Measurements from ENCODE around the gene ROR2.
"Not testable (repeated sequence)": the region's sequence is repeated elsewhere in the genome, so short reads cannot be mapped to it uniquely, and the experiment has no call there.

The ROR2 gene

DNA sequence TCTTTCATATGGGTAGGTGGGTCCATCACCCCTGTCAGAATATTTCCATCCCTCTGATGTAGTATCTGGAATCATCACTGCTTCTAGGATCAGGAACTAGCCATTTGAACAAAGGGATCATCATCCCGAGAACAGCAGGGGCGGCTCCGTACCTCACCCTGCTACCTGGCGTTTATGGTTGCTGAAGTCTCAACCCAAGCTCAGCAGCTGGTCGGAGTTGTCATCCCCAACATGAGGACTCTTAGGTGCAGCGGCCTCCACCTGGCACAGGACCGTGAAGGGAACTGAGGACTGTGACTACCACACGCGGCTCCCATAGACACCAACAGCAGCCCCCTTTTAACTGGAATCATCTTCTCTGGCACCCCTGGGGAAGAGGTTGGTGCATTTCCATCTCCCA lies 35.1 kb downstream of the ROR2 start:
- H3K4me3 ChIP-seq (ENCODE audit: low read depth, low read length) = no peak overlapping the region
- TF ChIP-seq CTCF (IDR thresholded peaks at IDR 0.05; ENCODE audit: insufficient read depth, low read length, missing control alignments) = no peak
- no peak for DNase-seq (ENCODE audit: low read depth, low spot score)
- POLR2A ChIA-PET = no interaction called here
- CTCF ChIA-PET = interaction anchor here (0.9 kb wide), 1 partner anchor 36 kb away, joined by 3 read pairs; no protein-coding TSS in a partner anchor

GRCh38 chr9:91914404-91914803 lies 35.6 kb downstream of the ROR2 start:
- no peak for TF ChIP-seq CTCF (IDR thresholded peaks at IDR 0.05; ENCODE audit: insufficient read depth, low read length, missing control alignments)
- CTCF ChIA-PET = no interaction called here
- no peak for DNase-seq (ENCODE audit: low read depth, low spot score)
- H3K4me3 ChIP-seq (ENCODE audit: low read depth, low read length) = no peak overlapping the region
- POLR2A ChIA-PET = no interaction called here

DNA sequence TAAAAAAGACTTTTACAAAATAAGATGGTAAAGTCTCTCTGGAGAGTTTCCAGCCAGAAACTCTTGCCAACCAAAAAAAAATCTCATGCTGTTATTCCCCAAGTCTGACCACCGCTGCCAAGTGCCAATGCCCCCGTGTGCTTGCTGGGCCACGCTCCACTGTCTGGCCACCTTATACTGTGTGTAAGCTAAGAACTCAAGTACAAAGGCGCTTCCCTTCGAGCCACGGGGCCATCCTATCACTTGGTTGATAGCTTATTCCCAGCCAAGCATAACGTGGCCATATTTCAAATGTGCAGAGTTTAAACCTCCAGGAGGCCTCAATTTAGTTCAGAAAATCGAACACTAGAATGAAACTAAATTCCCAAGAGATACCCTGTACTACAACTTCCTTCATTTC lies 36.0 kb downstream of the ROR2 start:
- H3K4me3 ChIP-seq (ENCODE audit: low read depth, low read length) = no peak overlapping the region
- TF ChIP-seq CTCF (IDR thresholded peaks at IDR 0.05; ENCODE audit: insufficient read depth, low read length, missing control alignments) = no peak
- ChIA-PET CTCF (no interaction called here), POLR2A (no interaction called here)
- DNase-seq (ENCODE audit: low read depth, low spot score) = no peak

DNA sequence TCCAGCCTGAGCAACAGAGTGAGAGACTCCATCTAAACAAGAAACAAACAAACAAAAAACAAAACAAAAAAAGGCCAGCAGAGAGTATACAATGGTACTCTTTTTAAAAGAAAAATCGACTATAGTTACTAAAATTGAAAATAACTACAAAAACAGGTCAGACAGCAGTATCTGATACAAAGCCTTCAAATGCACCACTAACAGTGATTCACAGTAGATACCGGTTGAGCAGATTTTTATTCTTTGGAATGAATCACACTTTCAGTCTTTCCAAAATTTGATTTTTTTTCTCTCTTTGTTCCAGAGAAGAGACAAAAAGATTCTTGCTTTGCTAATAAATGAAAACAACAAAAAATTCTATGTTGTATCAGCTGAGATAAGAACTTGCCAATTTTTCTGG lies 36.9 kb downstream of the ROR2 start:
- TF ChIP-seq CTCF (IDR thresholded peaks at IDR 0.05; ENCODE audit: insufficient read depth, low read length, missing control alignments) = no peak
- ChIA-PET POLR2A (no interaction called here), CTCF (interaction anchor here (1.1 kb wide), 1 partner anchor 33 kb away, joined by 4 read pairs; no protein-coding TSS in a partner anchor)
- no peak for DNase-seq (ENCODE audit: low read depth, low spot score)
- no peak overlapping the region for H3K4me3 ChIP-seq (ENCODE audit: low read depth, low read length)

DNA sequence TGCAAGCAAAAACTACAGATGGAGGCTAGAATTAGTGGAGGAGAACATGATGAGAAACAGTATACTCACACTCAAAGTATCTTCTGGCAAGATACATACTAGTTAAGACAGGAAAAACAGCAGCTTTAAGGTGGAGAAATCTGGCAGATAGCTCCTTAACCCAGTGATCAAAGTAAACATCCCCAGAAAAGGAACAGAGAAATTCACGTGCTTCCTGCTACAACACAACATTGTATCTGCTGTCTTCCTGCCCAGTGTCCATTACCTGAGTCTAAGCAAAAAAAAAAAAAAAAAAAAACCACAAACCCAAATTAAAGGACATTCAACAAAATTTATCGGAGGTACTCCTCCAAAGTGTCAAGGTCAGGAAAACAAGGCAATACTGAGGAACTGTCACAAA lies 38.4 kb downstream of the ROR2 start:
- ChIA-PET POLR2A (no interaction called here), CTCF (no interaction called here)
- H3K4me3 ChIP-seq (ENCODE audit: low read depth, low read length) = no peak overlapping the region
- TF ChIP-seq CTCF (IDR thresholded peaks at IDR 0.05; ENCODE audit: insufficient read depth, low read length, missing control alignments) = no peak
- no peak for DNase-seq (ENCODE audit: low read depth, low spot score)

GRCh38 chr9:91909256-91909655 lies 40.8 kb downstream of the ROR2 start:
- POLR2A ChIA-PET; H3K4me3 ChIP-seq (ENCODE audit: low read depth, low read length); DNase-seq (ENCODE audit: low read depth, low spot score): not testable (repeated sequence)
- CTCF ChIA-PET = interaction anchor here (1.1 to 1.7 kb wide), 2 partner anchors 41 to 46 kb away, joined by 3 to 9 read pairs; partner anchors contain the start of gene ROR2

- no peak overlapping the region for H3K4me3 ChIP-seq (ENCODE audit: low read depth, low read length)
- no peak for TF ChIP-seq CTCF (IDR thresholded peaks at IDR 0.05; ENCODE audit: insufficient read depth, low read length, missing control alignments)
- POLR2A ChIA-PET = no interaction called here
- no peak for DNase-seq (ENCODE audit: low read depth, low spot score)
- CTCF ChIA-PET = interaction anchor here (1.0 to 1.7 kb wide), 2 partner anchors 41 to 150 kb away, joined by 3 to 9 read pairs; partner anchors contain the start of gene ROR2
Measured at GRCh38 chr9:91908746-91909145, 41.3 kb downstream of the ROR2 start.
